Measurements from ENCODE around the gene KLHL25.

The KLHL25 gene

DNA sequence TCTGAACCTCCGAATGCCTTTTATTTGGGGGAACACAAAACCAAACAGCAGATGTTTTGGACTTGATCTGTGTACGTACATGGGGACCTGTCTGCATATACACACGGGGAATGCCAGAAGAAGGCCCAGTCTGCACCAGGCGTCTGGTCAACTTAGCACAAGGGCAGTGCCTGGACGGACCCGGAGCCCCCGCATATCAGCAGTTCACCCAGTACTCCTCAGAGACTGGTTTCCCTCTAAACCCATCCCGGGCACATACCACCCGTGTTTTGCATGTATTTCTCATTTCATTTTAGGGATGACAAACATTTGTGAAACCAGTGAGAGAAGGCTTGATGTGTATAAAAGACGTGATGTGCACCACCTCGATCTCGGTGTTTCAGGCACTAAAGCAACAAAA is 49.7 kb downstream of the KLHL25 start:
- no peak for DNase-seq (ENCODE audit: low read depth, low spot score)
- Histone ChIP-seq H3K4me1 (ENCODE audit: insufficient read depth, insufficient read length) (peaks cover 8% of the 10 kb centered on the region), H3K36me3 (ENCODE audit: insufficient read depth, insufficient read length, low read length) (peaks cover 90% of the 10 kb centered on the region), H3K27me3 (ENCODE audit: insufficient read depth, insufficient read length) (no peaks in the 10 kb centered on the region), H3K9ac (ENCODE audit: insufficient read length, low read depth) (no peak overlapping the region), H3K4me3 (ENCODE audit: insufficient read length, low read depth) (no peak overlapping the region), H3K9me3 (ENCODE audit: insufficient read depth, low read length) (no peaks in the 10 kb centered on the region)
- TF ChIP-seq SUZ12 (IDR thresholded peaks at IDR 0.05; ENCODE audit: extremely low read depth, insufficient read depth, insufficient read length) (no peak), YY1 (IDR thresholded peaks at IDR 0.05; ENCODE audit: insufficient read depth, insufficient read length) (no peak), ZNF274 (IDR thresholded peaks at IDR 0.05; ENCODE audit: low read depth, low read length) (no peak)

DNA sequence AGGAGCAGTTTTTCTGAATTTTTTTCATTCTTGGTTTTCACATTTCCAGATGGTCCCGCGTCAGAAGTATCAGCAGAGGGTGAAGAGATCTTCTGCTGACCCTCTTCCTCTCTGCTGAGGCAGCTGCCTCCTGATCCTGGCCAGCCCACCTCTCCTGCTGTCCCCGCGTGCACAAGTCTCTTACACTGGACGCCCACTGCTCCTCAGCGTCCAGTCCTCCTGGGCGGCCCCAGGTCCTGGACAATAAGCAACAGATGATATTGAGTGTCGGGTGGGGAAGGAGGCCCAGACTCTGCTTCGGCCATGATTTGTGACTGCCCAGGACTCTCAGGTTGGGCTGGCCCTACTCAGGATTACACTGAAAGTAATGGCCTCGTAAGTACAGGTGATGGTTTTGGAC is 50.1 kb downstream of the KLHL25 start:
- Histone ChIP-seq H3K9ac (ENCODE audit: insufficient read length, low read depth) (no peak overlapping the region), H3K4me3 (ENCODE audit: insufficient read length, low read depth) (no peak overlapping the region), H3K36me3 (ENCODE audit: insufficient read depth, insufficient read length, low read length) (peaks cover 90% of the 10 kb centered on the region), H3K27me3 (ENCODE audit: insufficient read depth, insufficient read length) (no peaks in the 10 kb centered on the region), H3K9me3 (ENCODE audit: insufficient read depth, low read length) (no peaks in the 10 kb centered on the region), H3K4me1 (ENCODE audit: insufficient read depth, insufficient read length) (peaks cover 8% of the 10 kb centered on the region)
- TF ChIP-seq SUZ12 (IDR thresholded peaks at IDR 0.05; ENCODE audit: extremely low read depth, insufficient read depth, insufficient read length), result no peak
- no peak for TF ChIP-seq YY1 (IDR thresholded peaks at IDR 0.05; ENCODE audit: insufficient read depth, insufficient read length)
- TF ChIP-seq ZNF274 (IDR thresholded peaks at IDR 0.05; ENCODE audit: low read depth, low read length), result no peak
- DNase-seq (ENCODE audit: low read depth, low spot score), result no peak

DNA sequence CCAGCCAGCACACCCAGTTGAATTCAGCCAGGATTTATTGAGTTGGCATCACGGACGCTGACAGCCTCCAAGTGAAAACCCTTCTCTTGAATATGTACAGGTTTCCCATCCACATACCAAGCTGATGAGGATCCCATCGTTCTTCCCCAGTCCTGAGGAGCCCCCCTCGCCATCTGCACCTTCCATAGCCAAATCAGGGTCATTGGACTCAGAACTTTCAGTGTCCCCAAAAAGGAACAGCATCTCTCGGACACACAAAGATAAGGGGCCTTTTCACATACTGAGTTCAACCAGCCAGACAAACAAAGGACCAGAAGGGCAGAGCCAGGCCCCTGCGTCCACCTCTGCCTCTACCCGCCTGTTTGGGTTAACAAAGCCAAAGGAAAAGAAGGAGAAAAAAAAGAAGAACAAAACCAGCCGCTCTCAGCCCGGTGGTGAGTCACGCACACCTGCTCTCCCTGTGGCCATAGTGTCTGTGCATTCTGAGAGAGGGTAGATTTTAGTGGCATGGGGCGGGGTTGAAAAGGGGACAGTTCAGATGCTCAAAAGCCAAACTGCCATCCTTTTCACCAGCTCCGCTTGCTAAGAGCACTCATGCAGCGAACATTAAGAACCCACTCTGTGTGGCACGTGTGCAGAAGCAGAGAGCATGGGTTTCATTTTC is 51.2 kb downstream of the KLHL25 start:
- Histone ChIP-seq H3K9ac (ENCODE audit: insufficient read length, low read depth) (no peak overlapping the region), H3K4me3 (ENCODE audit: insufficient read length, low read depth) (no peak overlapping the region), H3K36me3 (ENCODE audit: insufficient read depth, insufficient read length, low read length) (peaks cover 82% of the 10 kb centered on the region), H3K9me3 (ENCODE audit: insufficient read depth, low read length) (no peaks in the 10 kb centered on the region), H3K27me3 (ENCODE audit: insufficient read depth, insufficient read length) (no peaks in the 10 kb centered on the region), H3K4me1 (ENCODE audit: insufficient read depth, insufficient read length) (peaks cover 4% of the 10 kb centered on the region)
- TF ChIP-seq ZNF274 (IDR thresholded peaks at IDR 0.05; ENCODE audit: low read depth, low read length), result no peak
- no peak for TF ChIP-seq YY1 (IDR thresholded peaks at IDR 0.05; ENCODE audit: insufficient read depth, insufficient read length)
- TF ChIP-seq SUZ12 (IDR thresholded peaks at IDR 0.05; ENCODE audit: extremely low read depth, insufficient read depth, insufficient read length), result no peak
- DNase-seq (ENCODE audit: low read depth, low spot score), result no peak

DNA sequence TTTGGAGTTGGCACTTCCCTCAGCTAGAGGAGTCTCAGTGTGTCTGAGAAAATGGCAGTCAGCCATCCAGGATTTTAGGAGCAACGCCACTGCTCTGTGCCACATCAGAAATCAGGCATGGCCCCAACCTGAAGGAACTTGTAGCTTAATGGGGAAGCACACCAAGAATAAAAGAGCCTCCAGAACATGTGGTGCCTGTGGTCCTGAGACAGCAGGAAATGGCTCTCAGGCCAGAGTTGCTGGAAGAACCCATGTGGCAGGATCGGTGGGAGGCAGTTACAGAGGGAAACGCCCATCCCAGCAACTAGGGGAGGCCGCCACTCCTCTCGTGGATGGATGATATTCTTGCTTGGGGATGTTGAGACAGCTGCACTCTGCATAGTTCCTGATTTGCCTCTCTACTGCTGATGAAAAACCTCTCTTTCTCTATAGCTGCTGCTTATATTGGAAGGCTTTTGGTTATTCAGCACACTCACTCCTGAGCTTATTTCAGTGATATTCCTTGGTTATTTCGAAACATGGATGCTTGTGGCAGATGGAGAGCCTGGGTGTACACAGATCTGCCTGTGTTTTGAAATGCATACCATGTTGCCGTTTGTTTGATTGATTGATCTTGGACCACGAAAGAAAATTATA is 52.4 kb downstream of the KLHL25 start:
- H3K9ac ChIP-seq (ENCODE audit: insufficient read length, low read depth), result no peak overlapping the region
- TF ChIP-seq YY1 (IDR thresholded peaks at IDR 0.05; ENCODE audit: insufficient read depth, insufficient read length), result no peak
- no peak for TF ChIP-seq ZNF274 (IDR thresholded peaks at IDR 0.05; ENCODE audit: low read depth, low read length)
- TF ChIP-seq SUZ12 (IDR thresholded peaks at IDR 0.05; ENCODE audit: extremely low read depth, insufficient read depth, insufficient read length), result no peak
- H3K36me3 ChIP-seq (ENCODE audit: insufficient read depth, insufficient read length, low read length), result peaks cover 73% of the 10 kb centered on the region
- peaks cover 3% of the 10 kb centered on the region for H3K4me1 ChIP-seq (ENCODE audit: insufficient read depth, insufficient read length)
- no peak overlapping the region for H3K4me3 ChIP-seq (ENCODE audit: insufficient read length, low read depth)
- no peaks in the 10 kb centered on the region for H3K27me3 ChIP-seq (ENCODE audit: insufficient read depth, insufficient read length)
- no peaks in the 10 kb centered on the region for H3K9me3 ChIP-seq (ENCODE audit: insufficient read depth, low read length)
- no peak for DNase-seq (ENCODE audit: low read depth, low spot score)

DNA sequence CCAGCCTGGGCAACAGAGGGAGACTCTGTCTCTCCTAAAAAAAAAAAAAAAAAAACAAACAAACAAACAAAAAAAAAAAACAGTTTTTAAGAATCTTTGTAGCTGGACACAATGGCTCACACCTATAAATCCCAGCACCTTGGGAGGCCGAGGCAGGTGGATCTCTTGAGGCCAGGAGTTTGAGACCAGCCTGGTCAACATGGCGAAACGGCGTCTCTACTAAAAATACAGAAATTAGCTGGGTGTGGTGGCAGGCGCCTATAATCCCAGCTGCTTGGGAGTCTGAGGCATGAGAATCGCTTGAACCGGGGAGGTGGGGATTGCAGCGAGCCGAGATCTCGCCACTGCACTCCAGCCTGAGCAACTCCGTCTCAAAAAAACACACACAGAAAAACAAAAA is 53.1 kb downstream of the KLHL25 start:
- H3K4me3 ChIP-seq (ENCODE audit: insufficient read length, low read depth), result no peak overlapping the region
- no peak for TF ChIP-seq SUZ12 (IDR thresholded peaks at IDR 0.05; ENCODE audit: extremely low read depth, insufficient read depth, insufficient read length)
- TF ChIP-seq YY1 (IDR thresholded peaks at IDR 0.05; ENCODE audit: insufficient read depth, insufficient read length), result no peak
- TF ChIP-seq ZNF274 (IDR thresholded peaks at IDR 0.05; ENCODE audit: low read depth, low read length), result no peak
- H3K27me3 ChIP-seq (ENCODE audit: insufficient read depth, insufficient read length), result no peaks in the 10 kb centered on the region
- peaks cover 3% of the 10 kb centered on the region for H3K4me1 ChIP-seq (ENCODE audit: insufficient read depth, insufficient read length)
- no peak for DNase-seq (ENCODE audit: low read depth, low spot score)
- H3K36me3 ChIP-seq (ENCODE audit: insufficient read depth, insufficient read length, low read length), result peaks cover 72% of the 10 kb centered on the region
- no peaks in the 10 kb centered on the region for H3K9me3 ChIP-seq (ENCODE audit: insufficient read depth, low read length)
- no peak overlapping the region for H3K9ac ChIP-seq (ENCODE audit: insufficient read length, low read depth)

DNA sequence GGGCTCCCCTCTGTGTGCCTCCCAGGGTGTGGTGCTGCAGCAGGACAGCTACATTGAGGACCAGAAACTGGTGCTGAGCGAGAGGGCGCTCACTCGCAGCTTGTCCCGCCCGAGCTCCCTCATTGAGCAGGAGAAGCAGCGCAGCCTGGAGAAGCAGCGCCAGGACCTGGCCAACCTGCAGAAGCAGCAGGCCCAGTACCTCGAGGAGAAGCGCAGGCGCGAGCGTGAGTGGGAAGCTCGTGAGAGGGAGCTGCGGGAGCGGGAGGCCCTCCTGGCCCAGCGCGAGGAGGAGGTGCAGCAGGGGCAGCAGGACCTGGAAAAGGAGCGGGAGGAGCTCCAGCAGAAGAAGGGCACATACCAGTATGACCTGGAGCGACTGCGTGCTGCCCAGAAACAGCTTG is 53.7 kb downstream of the KLHL25 start:
- TF ChIP-seq ZNF274 (IDR thresholded peaks at IDR 0.05; ENCODE audit: low read depth, low read length), result no peak
- TF ChIP-seq SUZ12 (IDR thresholded peaks at IDR 0.05; ENCODE audit: extremely low read depth, insufficient read depth, insufficient read length), result no peak
- TF ChIP-seq YY1 (IDR thresholded peaks at IDR 0.05; ENCODE audit: insufficient read depth, insufficient read length), result no peak
- H3K9ac ChIP-seq (ENCODE audit: insufficient read length, low read depth), result no peak overlapping the region
- no peaks in the 10 kb centered on the region for H3K9me3 ChIP-seq (ENCODE audit: insufficient read depth, low read length)
- H3K4me1 ChIP-seq (ENCODE audit: insufficient read depth, insufficient read length), result peaks cover 3% of the 10 kb centered on the region
- no peaks in the 10 kb centered on the region for H3K27me3 ChIP-seq (ENCODE audit: insufficient read depth, insufficient read length)
- peaks cover 71% of the 10 kb centered on the region for H3K36me3 ChIP-seq (ENCODE audit: insufficient read depth, insufficient read length, low read length)
- no peak for DNase-seq (ENCODE audit: low read depth, low spot score)
- no peak overlapping the region for H3K4me3 ChIP-seq (ENCODE audit: insufficient read length, low read depth)

DNA sequence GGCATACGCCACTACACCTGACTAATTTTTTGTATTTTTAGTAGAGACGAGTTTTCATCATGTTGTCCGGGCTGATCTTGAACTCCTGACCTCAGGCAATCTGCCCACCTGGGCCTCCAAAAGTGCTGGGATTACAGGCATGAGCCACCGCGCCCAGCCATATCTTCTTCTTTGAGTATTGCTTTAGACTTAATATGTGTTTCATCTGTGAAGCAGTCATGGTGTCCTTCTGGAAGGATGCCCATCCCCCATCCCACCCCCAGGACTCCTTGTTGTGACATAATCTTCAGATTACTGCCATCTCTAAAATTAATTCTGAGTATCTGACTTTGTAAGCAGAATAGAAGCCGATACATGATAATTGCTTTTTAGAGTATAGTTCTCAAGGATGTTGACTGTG is 57.7 kb downstream of the KLHL25 start:
- Histone ChIP-seq H3K4me3 (ENCODE audit: insufficient read length, low read depth) (no peak overlapping the region), H3K4me1 (ENCODE audit: insufficient read depth, insufficient read length) (peaks cover 3% of the 10 kb centered on the region), H3K9me3 (ENCODE audit: insufficient read depth, low read length) (peaks cover 13% of the 10 kb centered on the region), H3K9ac (ENCODE audit: insufficient read length, low read depth) (no peak overlapping the region), H3K36me3 (ENCODE audit: insufficient read depth, insufficient read length, low read length) (peaks cover 56% of the 10 kb centered on the region), H3K27me3 (ENCODE audit: insufficient read depth, insufficient read length) (no peaks in the 10 kb centered on the region)
- TF ChIP-seq YY1 (IDR thresholded peaks at IDR 0.05; ENCODE audit: insufficient read depth, insufficient read length) (no peak), ZNF274 (IDR thresholded peaks at IDR 0.05; ENCODE audit: low read depth, low read length) (no peak), SUZ12 (IDR thresholded peaks at IDR 0.05; ENCODE audit: extremely low read depth, insufficient read depth, insufficient read length) (no peak)
- DNase-seq (ENCODE audit: low read depth, low spot score), result no peak
